IMR-90 (cell line): ENCODE measurements around the gene FGF12. TPM values are rescaled to one million over a fixed set of nuclear protein-coding genes. Genes with fewer than 3 reads are reported as not detected.

Source experiments
- ATAC-seq: fragments of 200-7000 bp; cut with Tn5 transposase; 2 replicates; pipeline ENCODE4 v1.9.1; 2020; ENCODE audit warnings: low read depth, mild to moderate bottlenecking, moderate library complexity
- BruUV-seq: library from RNA; stranded (reverse); fragments of 400-500 nt; replicated peaks from 2 replicates; lab custom pipeline; 2021; lab: Mats Ljungman, UMichigan
- CTCF ChIA-PET: fragments of 300-600 bp; formaldehyde crosslinking; extraction: SDS; loops from one replicate; lab custom pipeline; 2021; ENCODE audit warnings: antibody characterized with exemption; lab: Yijun Ruan, JAX
- POLR2A ChIA-PET: fragments of 300-600 bp; sonication (Branson Sonifier 250); formaldehyde crosslinking; loops from one replicate; lab custom pipeline; 2022; ENCODE audit warnings: antibody characterized with exemption; ENCODE audit not compliant: unreplicated experiment; lab: Charles Lee
- DNase-seq: peaks from one replicate; pipeline ENCODE4 v3.0.0; 2013
- H2AFZ ChIP-seq: replicated peaks from 2 replicates; pipeline ENCODE3; 2013; ENCODE audit warnings: low read length, mild to moderate bottlenecking; ENCODE audit not compliant: poor library complexity
- H2AK5ac ChIP-seq: 2 replicates; pipeline ENCODE4 v1.6.1; 2013; ENCODE audit warnings: low read depth, low read length, inconsistent platforms
- H2AK9ac ChIP-seq: replicated peaks from 2 replicates; pipeline ENCODE3; 2013; ENCODE audit warnings: mild to moderate bottlenecking, low read depth, low read length, moderate library complexity; ENCODE audit not compliant: poor library complexity
- H2BK120ac ChIP-seq: 2 replicates; pipeline ENCODE4 v1.6.1; 2013; ENCODE audit warnings: low read depth, low read length, inconsistent platforms
- H2BK15ac ChIP-seq: 3 replicates; pipeline ENCODE4 v1.6.1; 2013; ENCODE audit warnings: low read depth, low read length, inconsistent platforms
- H2BK20ac ChIP-seq: 2 replicates; pipeline ENCODE4 v1.6.1; 2013; ENCODE audit warnings: low read depth, mild to moderate bottlenecking, inconsistent platforms, low read length, moderate library complexity
- H2BK5ac ChIP-seq: 2 replicates; pipeline ENCODE4 v1.6.1; 2013; ENCODE audit warnings: mild to moderate bottlenecking, low read depth, low read length, inconsistent platforms; ENCODE audit not compliant: poor library complexity, severe bottlenecking
- H3K14ac ChIP-seq: replicated peaks from 2 replicates; pipeline ENCODE4 v1.6.1; 2013; ENCODE audit warnings: low read depth, low read length, inconsistent platforms
- H3K18ac ChIP-seq: 2 replicates; pipeline ENCODE4 v1.6.1; 2013; ENCODE audit warnings: low read depth, low read length, control low read depth
- H3K23ac ChIP-seq: 2 replicates; pipeline ENCODE4 v1.6.1; 2013; ENCODE audit warnings: low read depth, low read length, inconsistent platforms
- H3K27ac ChIP-seq: 2 replicates; pipeline ENCODE4 v1.5.1; 2013; ENCODE audit warnings: mild to moderate bottlenecking, control low read depth, low read length; ENCODE audit not compliant: insufficient read depth
- H3K27me3 ChIP-seq: 2 replicates; pipeline ENCODE4 v1.6.1; 2013; ENCODE audit warnings: low read length; ENCODE audit not compliant: control insufficient read depth, insufficient read depth
- H3K36me3 ChIP-seq: 2 replicates; pipeline ENCODE4 v1.6.1; 2013; ENCODE audit warnings: low read length, mixed read lengths; ENCODE audit not compliant: control insufficient read depth, insufficient read depth
- H3K4ac ChIP-seq: 2 replicates; pipeline ENCODE4 v1.6.1; 2013; ENCODE audit warnings: low read depth, low read length, inconsistent platforms
- H3K4me1 ChIP-seq: 2 replicates; pipeline ENCODE4 v1.6.1; 2013; ENCODE audit warnings: low read length, mixed read lengths; ENCODE audit not compliant: control insufficient read depth, insufficient read depth
- H3K4me2 ChIP-seq: 2 replicates; pipeline ENCODE4 v1.6.1; 2013; ENCODE audit warnings: low read depth, mild to moderate bottlenecking, control low read depth, low read length, moderate library complexity
- H3K4me3 ChIP-seq: 2 replicates; pipeline ENCODE4 v1.5.1; 2013; ENCODE audit warnings: low read depth, mild to moderate bottlenecking, control low read depth, low read length, moderate library complexity; ENCODE audit not compliant: insufficient read depth
- H3K56ac ChIP-seq: 2 replicates; pipeline ENCODE4 v1.6.1; 2013; ENCODE audit warnings: low read length, inconsistent platforms; ENCODE audit not compliant: insufficient read depth; ENCODE audit errors: extremely low read depth
- H3K79me1 ChIP-seq, 2 experiments: 2 replicates each; pipeline ENCODE4 v1.6.1; 2013; ENCODE audit warnings: low read length in 2 of 2, inconsistent platforms in 1 of 2, low read depth in 1 of 2
- H3K9ac ChIP-seq: 2 replicates; pipeline ENCODE4 v1.6.1; 2013; ENCODE audit warnings: low read depth, low read length, control low read depth
- H3K9me1 ChIP-seq: 2 replicates; pipeline ENCODE4 v1.6.1; 2013; ENCODE audit warnings: low read length, inconsistent platforms; ENCODE audit not compliant: insufficient read depth
- H3K9me3 ChIP-seq: 2 replicates; pipeline ENCODE4 v1.6.1; 2013; ENCODE audit warnings: low read length; ENCODE audit not compliant: control insufficient read depth, insufficient read depth
- H4K20me1 ChIP-seq: 2 replicates; pipeline ENCODE4 v1.6.1; 2013; ENCODE audit warnings: low read length, inconsistent platforms; ENCODE audit not compliant: insufficient read depth
- H4K5ac ChIP-seq: 2 replicates; pipeline ENCODE4 v1.6.1; 2013; ENCODE audit warnings: mild to moderate bottlenecking, low read depth, low read length, control low read depth
- H4K8ac ChIP-seq, 2 experiments: 2 replicates each; pipeline ENCODE4 v1.6.1; 2013; ENCODE audit warnings: low read depth in 2 of 2, low read length in 2 of 2, control low read depth in 1 of 2, inconsistent platforms in 1 of 2
- H4K91ac ChIP-seq: 2 replicates; pipeline ENCODE4 v1.6.1; 2013; ENCODE audit warnings: low read depth, low read length, inconsistent platforms; ENCODE audit not compliant: insufficient read depth
- BHLHE40 ChIP-seq: fragments of 150-350 bp; IDR thresholded peaks from 2 replicates; pipeline ENCODE4 v1.6.1; 2016; ENCODE audit warnings: mild to moderate bottlenecking, low read depth, low read length
- CEBPB ChIP-seq: IDR thresholded peaks from 2 replicates; pipeline ENCODE4 v1.6.1; 2012; ENCODE audit warnings: low read depth, low read length, improper control_type of control experiment
- CHD1 ChIP-seq: IDR thresholded peaks from 2 replicates; pipeline ENCODE4 v1.6.1; 2012; ENCODE audit warnings: low read depth, low read length, improper control_type of control experiment
- CTCF ChIP-seq: conservative IDR thresholded peaks from 2 replicates; pipeline ENCODE4 v1.5.1; 2012; ENCODE audit warnings: mild to moderate bottlenecking, low read depth, low read length, improper control_type of control experiment
- ELK1 ChIP-seq: fragments of 150-350 bp; IDR thresholded peaks from 2 replicates; pipeline ENCODE4 v1.6.1; 2016; ENCODE audit warnings: low read depth, mild to moderate bottlenecking, low read length, moderate library complexity, borderline replicate concordance
- FOS ChIP-seq: fragments of 150-350 bp; IDR thresholded peaks from 2 replicates; pipeline ENCODE4 v1.6.1; 2016; ENCODE audit warnings: low read depth, low read length
- MAFK ChIP-seq: IDR thresholded peaks from 2 replicates; pipeline ENCODE4 v1.6.1; 2012; ENCODE audit warnings: low read depth, low read length, improper control_type of control experiment
- MAZ ChIP-seq: IDR thresholded peaks from 2 replicates; pipeline ENCODE4 v1.6.1; 2012; ENCODE audit warnings: low read depth, mild to moderate bottlenecking, low read length, improper control_type of control experiment, moderate library complexity, borderline replicate concordance
- MXI1 ChIP-seq: IDR thresholded peaks from 2 replicates; pipeline ENCODE4 v1.6.1; 2012; ENCODE audit warnings: low read depth, mild to moderate bottlenecking, low read length, moderate library complexity, borderline replicate concordance
- NFE2L2 ChIP-seq: fragments of 150-350 bp; IDR thresholded peaks from 2 replicates; pipeline ENCODE4 v1.6.1; 2016; ENCODE audit warnings: low read depth, mild to moderate bottlenecking, low read length
- POLR2A ChIP-seq: IDR thresholded peaks from 2 replicates; pipeline ENCODE4 v1.6.1; 2012; ENCODE audit warnings: mild to moderate bottlenecking, low read depth, low read length
- RAD21 ChIP-seq: IDR thresholded peaks from 2 replicates; pipeline ENCODE4 v1.6.1; 2012; ENCODE audit warnings: low read length, improper control_type of control experiment
- RCOR1 ChIP-seq: IDR thresholded peaks from 2 replicates; pipeline ENCODE4 v1.6.1; 2012; ENCODE audit warnings: mild to moderate bottlenecking, low read length, improper control_type of control experiment; ENCODE audit not compliant: insufficient replicate concordance
- RFX5 ChIP-seq: IDR thresholded peaks from 2 replicates; pipeline ENCODE4 v1.8.0; 2012; ENCODE audit warnings: low read depth, mild to moderate bottlenecking, low read length, moderate library complexity
- SMC3 ChIP-seq: fragments of 150-350 bp; IDR thresholded peaks from 2 replicates; pipeline ENCODE4 v1.6.1; 2016; ENCODE audit warnings: low read depth, mild to moderate bottlenecking, antibody characterized with exemption, low read length, moderate library complexity
- USF2 ChIP-seq: fragments of 150-350 bp; IDR thresholded peaks from 2 replicates; pipeline ENCODE4 v1.6.1; 2017; ENCODE audit warnings: mild to moderate bottlenecking, antibody characterized with exemption, low read length, low read depth
- WGBS, 2 experiments: methylation state at CpG; one replicate each; pipeline versions ENCODE4 v1.1.5 to v1.1.7; 2013; ENCODE audit warnings: missing lambda C conversion rate in 2 of 2; ENCODE audit not compliant: insufficient read length in 1 of 2; ENCODE audit errors: extremely low coverage in 2 of 2; 5-methylcytosine and 5-hydroxymethylcytosine counted together
- dilution Hi-C: fragments of 300-500 bp; cut with HindIII; formaldehyde crosslinking; loops from one replicate; pipeline ENCODE4 v1.14.3; 2018; ENCODE audit warnings: low sequenced_read_pairs; ENCODE audit not compliant: unreplicated experiment
- in situ Hi-C: fragments of 300-500 bp; cut with MboI; formaldehyde crosslinking; loops from 3 replicates; pipeline ENCODE4 v1.14.3; 2019; ENCODE audit warnings: low sequenced_read_pairs, inconsistent platforms, mixed read lengths
- intact Hi-C: fragments of 100-400 bp; cut with micrococcal nuclease; formaldehyde crosslinking; loops from 2 replicates; pipeline ENCODE4 v1.10.0; 2022
- polyA plus RNA-seq, 3 experiments: library from polyadenylated mRNA; depleted of rRNA; stranded (reverse); fragments of >200 nt; gene quantifications; 2 replicates each; pipeline ENCODE4 v1.2.3, GENCODE V29; 2012; ENCODE audit warnings: low replicate concordance in 1 of 3
- total RNA-seq: library from RNA; depleted of rRNA; stranded (reverse); fragments of >200 nt; gene quantifications from 2 replicates; pipeline ENCODE4 v1.2.3, GENCODE V29; 2012

FGF12 gene
- total and polyA plus RNA-seq, 2 of the 4 experiments (the other 2 are of a cell fraction): not detected

- dilution Hi-C loops: no loop called here
- Histone ChIP-seq H3K4me3 (no peak overlapping the region), H4K8ac (no peak overlapping the region), H4K5ac (no peak overlapping the region), H3K9ac (no peak overlapping the region), H3K56ac (no peak overlapping the region), H2AK9ac (no peak overlapping the region), H2BK15ac (no peak overlapping the region), H2AK5ac (no peak overlapping the region), H3K14ac (no peak overlapping the region), H3K27me3 (no peaks in the 10 kb centered on the region), H3K36me3 (no peaks in the 10 kb centered on the region), H3K18ac (no peak overlapping the region), H2AFZ (no peak overlapping the region), H3K79me1 (no peaks in the 10 kb centered on the region), H3K4me1 (no peaks in the 10 kb centered on the region), H3K9me1 (no peaks in the 10 kb centered on the region), H3K4ac (no peak overlapping the region), H3K23ac (no peak overlapping the region), H3K4me2 (no peak overlapping the region), H3K27ac (no peak overlapping the region), H4K91ac (no peak overlapping the region), H2BK5ac (no peak overlapping the region), H2BK20ac (no peak overlapping the region), H3K9me3 (peaks cover 3% of the 10 kb centered on the region; the same call in 1 of the 2 replicates), H2BK120ac (no peak overlapping the region), H4K20me1 (no peaks in the 10 kb centered on the region)
- ChIA-PET CTCF (no interaction called here), POLR2A (no interaction called here)
- no TSS peak for BruUV-seq
- intact Hi-C loops: no loop called here
- no CpG with 5 or more reads among the region's 5 CpGs for WGBS, 2 experiments
- DNase-seq: no peak
- ATAC-seq: no peak
- in situ Hi-C loops: no loop called here
- TF ChIP-seq SMC3: no peak
- TF ChIP-seq ELK1: no peak
- TF ChIP-seq RCOR1: no peak
- no peak for TF ChIP-seq RAD21
- TF ChIP-seq MAZ: no peak
- no peak for TF ChIP-seq BHLHE40
- no peak for TF ChIP-seq POLR2A
- TF ChIP-seq MAFK: no peak
- TF ChIP-seq CEBPB: no peak
- TF ChIP-seq NFE2L2: no peak
- TF ChIP-seq CTCF: no peak
- TF ChIP-seq MXI1: no peak
- no peak for TF ChIP-seq RFX5
- no peak for TF ChIP-seq USF2
- TF ChIP-seq CHD1: no peak
- no peak for TF ChIP-seq FOS
Observed at GRCh38 chr3:192367616-192368015, 359.7 kb downstream of the FGF12 start.
